Measurements from ENCODE around the gene NFE2.
"Not testable (repeated sequence)": the region's sequence is repeated elsewhere in the genome, so short reads cannot be mapped to it uniquely, and the experiment has no call there.

Gene NFE2

DNA sequence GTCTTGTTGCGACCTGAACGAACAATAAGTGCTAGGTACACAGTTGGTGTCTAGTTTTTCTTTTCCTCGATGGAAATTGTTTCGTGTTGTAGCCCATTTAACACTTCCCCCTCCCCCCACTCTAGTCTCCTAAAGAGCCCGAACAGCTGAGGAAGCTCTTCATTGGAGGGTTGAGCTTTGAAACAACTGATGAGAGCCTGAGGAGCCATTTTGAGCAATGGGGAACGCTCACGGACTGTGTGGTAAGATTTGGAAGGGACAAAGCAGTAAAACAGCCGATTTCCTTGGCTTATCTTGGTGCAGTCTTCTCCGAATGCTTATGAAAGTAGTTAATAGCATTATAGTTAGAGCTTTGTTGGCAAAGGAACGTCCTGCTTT is 19.6 kb downstream of the NFE2 start:
- not testable (repeated sequence) for DNase-seq

DNA sequence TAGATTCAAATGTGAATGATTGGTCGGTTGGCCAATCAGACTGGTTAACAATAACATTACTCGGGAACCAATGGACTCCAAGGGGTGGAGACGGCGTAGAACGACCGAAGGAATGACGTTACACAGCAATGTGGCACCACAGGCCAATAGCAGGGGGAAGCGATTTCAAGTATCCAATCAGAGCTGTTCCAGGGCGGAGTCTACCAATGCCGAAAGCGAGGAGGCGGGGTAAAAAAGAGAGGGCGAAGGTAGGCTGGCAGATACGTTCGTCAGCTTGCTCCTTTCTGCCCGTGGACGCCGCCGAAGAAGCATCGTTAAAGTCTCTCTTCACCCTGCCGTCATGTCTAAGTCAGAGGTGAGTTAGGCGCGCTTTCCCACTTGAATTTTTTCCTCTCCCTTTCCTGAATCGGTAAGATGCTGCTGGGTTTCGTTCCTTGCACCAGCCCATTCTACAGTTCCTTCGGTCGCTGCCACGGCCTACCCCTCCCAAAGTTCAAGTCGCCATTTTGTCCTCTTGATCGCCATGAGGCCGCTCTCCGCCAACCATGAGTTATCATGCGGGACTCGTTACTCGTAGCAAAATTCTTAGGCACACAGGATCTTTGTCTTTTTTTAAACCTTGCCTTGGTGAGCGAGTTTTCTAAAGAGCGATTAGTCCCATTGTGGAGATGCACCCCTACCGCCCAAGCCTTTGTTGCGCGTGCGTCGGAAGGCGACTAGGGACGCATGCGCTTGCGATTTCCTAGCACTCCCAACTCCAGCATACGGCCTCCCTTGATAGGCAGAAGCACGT is 20.2 kb downstream of the NFE2 start, which contains the start of gene HNRNPA1:
TSS of gene HNRNPA1 (plus strand) at position 259 of the 793 bp plus-strand sequence. CDS start at position 341, 82 bp downstream.
- peak; percentile 100 for DNase-seq

DNA sequence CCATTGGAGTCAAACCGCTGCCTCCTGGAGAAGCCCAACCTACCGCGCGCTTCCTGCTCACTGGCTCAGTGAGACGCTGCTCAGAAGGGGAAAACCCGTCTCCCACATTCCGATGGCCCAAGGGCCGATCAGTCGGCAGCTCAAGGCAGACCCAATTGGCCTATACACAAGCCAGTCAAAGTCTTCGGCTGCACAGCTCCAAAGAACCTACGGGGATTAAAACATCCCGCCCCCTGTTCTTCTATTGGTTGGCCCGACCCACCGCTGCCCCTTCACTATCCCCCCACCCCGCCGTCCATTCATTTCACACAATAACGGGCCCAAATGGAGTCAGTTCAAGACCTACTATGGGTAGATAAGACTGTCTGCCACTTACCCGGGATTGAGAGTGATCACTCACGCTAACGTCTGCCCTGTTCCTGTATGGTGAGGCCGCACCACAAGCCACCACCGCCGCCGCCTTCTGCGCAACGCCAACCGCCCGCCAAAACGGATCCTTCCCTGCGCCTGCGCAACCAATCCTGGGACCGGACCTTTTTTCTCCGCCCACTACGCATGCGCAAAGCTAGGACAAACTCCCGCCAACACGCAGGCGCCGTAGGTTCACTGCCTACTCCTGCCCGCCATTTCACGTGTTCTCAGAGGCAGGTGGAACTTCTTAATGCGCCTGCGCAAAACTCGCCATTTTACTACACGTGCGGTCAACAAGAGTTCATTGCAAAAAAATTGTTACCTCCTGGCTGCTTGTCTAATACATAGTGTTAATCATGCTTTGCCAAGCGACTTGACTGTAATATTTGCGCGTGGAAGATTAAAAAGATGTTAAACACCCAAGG is 21.0 kb downstream of the NFE2 start, which contains the start of gene CBX5:
TSS of gene CBX5 (minus strand) at position 491 of the 836 bp plus-strand sequence. CDS start 22,472 bp downstream, outside the sequence.
- DNase-seq: peak; percentile 100

DNA sequence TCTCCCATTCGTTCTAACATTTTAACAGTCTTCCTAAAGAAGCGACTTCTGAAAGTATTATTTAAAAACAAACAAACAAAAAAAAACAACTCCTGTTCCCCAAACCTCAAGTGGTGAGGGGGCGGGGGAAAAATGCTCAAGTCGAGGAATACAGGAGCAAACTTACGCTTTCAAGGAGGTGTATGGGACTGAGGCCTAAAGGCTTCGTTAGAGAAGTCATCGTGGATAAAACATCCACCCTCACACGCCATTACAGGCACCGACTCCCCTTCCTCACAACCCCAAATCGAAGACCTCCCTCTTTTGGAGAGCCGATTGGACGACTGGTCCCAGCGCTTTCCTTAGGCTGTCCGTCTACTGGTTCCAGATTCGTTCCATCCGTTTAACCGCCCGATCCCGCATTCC is 21.6 kb downstream of the NFE2 start:
- DNase-seq: no peak

DNA sequence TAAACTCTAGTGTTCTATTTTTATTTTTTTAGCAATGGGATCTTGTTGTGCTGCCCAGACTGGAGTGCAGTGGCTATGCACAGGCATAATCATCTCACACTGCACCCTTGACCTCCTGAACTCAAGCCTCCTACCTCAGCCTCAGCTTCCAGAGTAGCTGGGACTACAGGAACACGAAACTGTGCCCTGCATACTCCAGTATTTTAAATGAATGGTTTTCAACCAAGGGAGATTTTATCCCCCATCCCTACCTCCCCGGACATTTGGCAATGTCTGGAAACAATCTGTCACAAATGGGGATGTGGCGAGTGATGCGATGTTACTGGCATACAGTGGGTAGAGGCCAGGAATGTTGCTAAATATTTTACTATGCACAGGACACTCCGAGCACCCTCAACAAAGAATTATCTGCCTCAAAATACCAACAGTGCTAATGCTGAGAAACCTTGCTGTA is 23.0 kb downstream of the NFE2 start:
- peak; percentile 23 for DNase-seq

DNA sequence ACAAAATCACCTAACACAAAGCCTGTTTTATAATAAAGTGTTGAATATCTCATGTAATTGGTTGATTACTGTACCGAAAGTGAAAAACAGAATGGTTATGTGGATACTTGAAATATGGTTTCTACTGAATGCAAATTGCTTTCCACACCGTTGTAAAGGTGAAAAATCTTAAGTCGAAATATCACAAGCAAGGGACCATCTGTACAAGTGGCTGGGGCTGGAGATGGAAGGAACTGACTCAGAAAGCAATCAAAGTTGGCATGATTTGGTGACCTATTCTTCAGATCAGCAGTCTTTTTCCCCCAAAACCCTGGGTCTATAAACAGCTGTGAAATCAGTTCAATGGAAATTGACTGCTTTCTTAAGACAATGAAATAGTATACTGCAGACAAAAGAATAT is 24.4 kb downstream of the NFE2 start:
- DNase-seq: no peak

DNA sequence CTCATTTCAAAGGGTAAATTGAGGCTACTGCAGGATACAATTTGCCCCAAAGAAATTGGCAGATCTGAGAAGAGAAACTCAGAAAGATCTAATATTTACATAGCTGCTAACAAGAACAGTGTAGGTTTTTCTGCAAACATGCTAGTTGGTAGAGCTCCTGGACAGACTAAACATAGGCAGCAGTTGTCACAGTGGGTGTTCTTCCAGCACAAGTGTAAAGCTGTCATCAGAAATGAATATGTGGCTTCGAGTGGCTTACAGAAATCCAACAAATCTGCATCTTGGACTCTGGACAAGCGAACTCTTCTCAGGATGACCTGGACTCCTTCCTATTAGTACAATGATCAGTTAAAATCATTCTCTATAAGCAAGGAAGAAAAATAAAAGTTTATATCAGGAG is 26.8 kb downstream of the NFE2 start:
- DNase-seq: no peak

DNA sequence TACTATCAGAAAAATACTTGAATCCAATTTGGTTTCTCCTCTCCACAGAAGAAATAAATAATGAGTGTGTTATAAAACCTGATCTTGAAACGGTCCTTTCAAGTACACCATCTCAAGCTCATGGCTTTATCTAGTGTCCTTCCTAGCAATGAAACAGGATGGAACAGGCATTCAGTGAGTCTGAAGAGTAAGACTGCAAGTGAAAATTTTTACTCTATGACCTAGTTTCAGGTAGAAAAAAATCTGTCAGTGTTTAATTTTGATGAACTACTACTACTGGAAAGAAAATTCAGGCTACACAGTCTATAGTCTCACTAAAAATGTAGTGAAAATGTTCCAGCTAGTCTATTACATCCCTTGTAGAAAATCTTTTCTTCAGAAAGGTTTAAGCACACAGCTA is 28.6 kb downstream of the NFE2 start:
- no peak for DNase-seq

DNA sequence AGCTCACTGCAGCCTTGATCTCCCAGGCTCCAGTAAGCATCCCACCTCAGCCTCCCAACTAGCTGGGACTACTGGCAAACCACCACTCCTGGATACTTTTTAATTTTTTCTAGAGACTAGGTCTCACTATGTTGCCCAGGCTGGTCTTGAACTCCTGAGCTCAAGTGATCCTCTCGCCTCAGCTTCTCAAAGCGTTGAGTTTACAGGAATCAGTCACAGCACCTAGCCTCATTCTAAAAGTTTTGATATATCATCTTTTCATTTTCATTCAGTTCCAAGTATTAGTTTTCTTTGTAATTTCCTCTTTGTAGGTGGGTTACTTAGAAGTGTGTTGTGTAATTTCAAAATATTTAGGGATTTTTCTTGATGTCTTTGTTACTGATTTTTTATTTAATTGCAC is 30.5 kb downstream of the NFE2 start:
- DNase-seq: no peak

DNA sequence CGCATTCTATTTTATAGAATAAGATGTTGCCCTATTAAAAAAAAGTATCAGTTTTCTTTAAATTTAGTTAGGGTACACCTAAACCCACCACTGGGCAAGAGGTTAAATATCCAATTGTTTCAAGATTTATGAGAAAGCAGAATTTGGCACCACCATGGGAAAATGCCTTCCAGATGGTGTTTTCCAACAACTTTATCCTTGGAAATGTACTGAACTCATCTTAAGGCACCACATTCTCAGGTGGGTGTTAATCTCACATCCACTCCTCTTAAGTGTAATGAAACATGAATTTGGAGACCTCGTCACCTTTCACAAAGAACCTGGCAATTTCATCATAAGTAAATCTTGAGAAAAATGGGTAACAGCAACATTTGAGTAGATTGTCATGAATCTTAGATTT is 34.0 kb downstream of the NFE2 start:
- no peak for DNase-seq

DNA sequence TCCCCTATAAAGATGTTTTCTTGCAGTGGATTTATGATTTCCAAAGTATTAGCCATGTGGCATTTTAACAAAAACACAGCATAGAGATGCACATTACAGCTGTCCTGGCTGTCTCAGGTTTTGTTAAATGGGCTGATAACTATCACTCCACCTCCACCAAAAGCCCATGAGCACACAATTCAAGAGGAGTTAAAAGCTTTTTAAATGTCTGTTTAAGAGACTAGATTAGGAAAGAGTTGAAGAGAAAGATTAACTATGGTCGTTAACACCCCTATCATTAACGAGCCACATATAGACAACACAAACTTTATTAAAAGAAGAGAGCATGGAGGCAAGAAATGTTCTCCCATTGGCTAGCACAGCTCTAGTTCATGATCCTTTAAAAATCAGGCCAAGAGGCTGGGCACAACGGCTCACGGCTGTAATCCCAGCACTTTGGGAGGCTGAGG is 35.4 kb downstream of the NFE2 start:
- no peak for DNase-seq

DNA sequence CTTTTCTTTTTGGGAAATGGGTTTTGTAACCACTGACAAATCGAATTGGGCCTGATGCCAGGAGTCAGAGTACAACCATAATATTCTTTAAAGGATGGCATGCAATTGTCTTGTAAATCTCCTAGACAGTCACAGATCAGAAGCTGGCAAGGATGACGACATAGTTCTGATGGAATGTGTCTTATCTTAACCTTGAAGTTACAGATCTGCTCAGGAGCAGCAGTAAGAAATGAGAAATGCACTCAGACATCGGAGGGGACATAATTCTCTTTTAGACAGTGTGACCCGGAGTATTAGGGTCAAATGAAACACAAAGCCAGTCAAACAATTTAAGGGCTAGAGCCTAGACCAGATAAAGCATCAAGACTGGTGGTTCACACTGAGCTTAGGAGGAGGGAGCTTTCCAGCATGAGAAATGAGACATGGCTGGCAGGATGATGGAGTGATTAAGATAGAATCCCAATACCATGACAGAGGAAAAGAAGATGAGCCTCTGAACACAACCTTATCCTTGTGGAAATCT is 38.4 kb downstream of the NFE2 start:
- DNase-seq: peak; percentile 95

DNA sequence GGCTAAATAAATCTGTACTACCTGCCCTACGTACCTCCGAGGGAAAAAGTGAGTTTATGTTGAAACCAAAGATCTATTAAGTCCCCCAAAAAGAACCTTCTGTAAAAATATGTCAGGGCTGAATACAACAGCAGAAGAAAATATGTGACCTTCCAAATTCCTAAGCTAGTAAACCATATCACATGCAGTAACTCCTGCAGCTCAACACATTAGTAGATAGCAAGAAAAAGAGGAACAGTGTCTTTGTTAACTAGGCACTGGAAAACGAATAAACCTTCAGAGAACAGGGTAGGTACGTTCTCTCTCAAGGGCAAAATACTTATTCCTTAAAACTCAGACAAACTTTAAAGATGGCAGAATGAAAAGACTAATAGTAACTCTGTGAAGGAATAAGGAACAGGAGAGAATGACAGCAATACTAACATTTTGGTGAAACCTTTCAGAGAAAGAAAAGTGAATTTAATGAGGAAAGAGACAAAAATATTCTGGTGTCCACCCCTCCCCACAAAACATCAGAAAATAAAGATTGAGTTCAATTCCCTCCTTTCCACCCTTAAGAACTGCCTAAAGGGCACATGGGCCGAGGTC is 38.9 kb downstream of the NFE2 start:
- peak; percentile 81 for DNase-seq

DNA sequence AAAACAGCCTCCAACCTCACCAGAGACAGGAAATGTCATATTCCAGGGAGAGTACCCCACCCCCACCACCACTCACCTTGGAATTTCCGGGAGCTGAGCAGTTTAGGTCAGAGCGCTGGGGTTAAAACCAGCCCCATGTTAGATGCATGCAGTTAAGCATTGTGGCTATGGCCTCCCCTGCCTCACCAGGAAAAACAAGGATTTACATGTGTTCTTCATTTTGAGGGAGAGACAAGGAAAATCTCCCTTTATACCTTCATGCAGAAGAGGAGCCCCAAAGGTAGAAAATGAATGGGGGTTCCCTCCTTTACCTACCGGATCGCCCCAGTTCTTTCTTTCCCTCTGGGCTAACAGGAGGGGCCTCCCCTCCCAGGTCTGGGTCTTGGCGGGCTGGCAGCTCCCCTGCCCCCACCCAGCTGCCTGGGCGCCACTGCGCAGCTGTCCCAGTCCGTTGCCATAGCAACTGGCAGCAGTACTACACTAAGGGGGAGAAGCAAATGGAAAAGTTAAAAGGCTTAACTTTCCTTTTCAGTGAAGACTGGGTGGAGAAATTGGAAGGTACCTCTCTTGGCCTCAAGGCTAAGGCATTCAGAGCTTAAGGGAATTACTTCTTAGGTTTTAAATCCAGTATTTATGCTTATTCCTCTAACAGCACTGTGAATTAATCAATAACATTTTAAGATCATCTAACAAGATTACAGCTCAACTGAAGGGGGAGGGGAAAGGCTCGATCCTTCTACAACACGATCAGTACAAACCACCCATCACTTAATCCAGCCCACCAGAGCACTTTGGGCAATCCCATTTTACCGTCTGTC is 41.4 kb downstream of the NFE2 start:
- DNase-seq: peak; percentile 81

DNA sequence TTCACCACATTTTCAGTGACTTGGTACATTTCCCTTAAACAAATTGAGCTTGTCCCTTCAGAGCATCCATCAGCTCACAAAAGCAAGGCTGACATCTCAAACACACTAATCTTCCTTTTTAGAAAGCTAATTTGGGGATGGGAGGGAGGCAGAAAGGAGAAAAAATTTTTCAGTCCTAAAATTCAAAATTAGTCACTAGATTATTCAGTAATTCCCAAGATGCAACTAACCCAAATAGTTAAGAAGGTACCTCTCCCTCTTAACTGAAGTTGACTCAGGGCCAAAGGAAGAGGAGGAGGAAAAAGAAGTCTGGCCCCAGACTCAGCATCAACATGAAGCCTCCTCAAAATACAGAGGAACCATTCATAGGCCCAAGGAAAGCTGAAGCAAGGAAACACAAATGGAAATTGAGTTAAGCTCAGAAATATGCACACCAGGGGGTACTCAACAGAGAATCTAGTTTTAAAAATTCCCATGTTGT is 42.6 kb downstream of the NFE2 start:
- DNase-seq: peak; percentile 58

DNA sequence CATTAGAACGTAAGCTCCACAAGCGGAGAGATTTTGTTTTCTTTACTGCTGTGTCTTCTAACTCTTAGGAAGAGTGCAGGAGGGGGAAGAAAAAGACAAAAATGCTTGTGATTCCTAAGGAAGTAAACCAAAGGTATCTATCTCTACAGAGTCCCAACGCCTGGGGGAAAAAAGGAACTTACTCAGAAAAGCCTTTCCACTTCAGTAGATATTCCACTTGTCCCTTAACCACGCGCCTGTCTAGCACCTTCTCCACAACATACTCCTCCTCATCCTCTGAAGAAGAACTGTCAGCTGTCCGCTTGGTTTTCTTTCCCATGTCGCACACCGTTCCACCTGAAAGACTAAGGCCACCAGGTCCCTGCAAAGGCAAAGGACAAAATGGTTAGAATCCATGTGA is 43.5 kb downstream of the NFE2 start:
- DNase-seq: no peak

DNA sequence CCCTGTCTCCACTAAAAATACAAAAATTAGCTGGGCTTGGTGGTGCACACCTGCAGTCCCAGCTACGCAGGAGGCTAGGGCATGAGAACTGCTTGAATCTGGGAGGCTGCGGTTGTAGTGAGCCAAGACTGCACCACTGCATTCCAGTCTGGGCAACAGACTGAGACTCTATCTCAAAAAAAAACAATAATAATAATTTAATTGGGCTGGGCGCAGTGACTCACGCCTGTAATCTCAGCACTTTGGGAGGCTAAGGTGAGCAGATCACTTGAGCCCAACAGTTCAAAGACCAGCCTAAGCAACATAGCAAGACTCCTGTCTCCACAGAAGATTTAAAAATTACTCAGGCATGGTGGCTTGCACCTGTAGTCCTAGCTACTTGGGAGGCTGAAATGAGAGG is 47.6 kb downstream of the NFE2 start:
- no peak for DNase-seq

DNA sequence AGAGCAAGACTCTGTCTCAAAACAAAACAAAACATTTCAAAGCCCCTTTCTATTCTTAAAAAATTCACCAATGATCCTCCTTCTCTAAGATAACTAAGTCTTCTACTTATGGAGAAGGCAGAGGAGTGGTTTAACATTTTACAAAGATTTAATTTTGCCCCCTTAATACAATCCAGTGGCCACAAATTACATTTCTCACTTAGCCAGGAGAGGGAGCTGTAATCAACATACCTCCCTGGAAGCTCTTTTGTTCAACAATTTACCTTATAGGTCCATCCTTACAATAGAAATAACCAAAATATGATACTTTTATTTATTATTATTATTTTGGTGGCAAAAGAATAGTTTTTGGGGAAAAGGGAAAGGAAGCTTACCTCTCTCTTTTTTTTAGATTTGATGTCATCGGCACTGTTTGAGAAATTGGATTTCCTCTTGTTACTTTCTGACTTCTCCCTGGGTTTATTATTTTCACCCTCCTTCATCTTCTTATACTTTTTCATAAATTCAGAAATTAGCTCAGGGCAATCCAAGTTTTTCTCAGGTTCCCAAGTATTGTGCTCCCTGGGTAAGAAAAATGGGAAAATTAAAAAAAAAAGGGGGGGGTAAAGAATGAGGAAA is 49.0 kb downstream of the NFE2 start:
- peak; percentile 66 for DNase-seq

DNA sequence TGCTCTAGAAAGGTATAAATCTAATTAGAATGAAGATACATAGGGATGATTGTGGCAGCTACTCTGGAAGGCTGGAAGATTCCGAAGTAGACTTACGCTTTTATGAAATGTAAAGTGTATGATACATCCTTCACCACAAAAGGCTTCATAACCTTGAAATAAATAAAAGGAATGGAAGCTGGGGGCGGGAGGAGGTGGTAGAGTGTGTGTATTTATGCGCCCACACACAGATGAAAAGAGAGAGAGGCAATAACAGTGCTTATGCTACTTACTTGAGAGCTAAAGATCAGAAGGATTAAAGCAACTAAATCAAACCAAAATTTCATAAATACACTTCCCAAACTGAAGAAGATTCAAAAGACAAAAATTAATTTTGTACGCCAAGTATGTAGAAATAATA is 51.3 kb downstream of the NFE2 start:
- DNase-seq: no peak

DNA sequence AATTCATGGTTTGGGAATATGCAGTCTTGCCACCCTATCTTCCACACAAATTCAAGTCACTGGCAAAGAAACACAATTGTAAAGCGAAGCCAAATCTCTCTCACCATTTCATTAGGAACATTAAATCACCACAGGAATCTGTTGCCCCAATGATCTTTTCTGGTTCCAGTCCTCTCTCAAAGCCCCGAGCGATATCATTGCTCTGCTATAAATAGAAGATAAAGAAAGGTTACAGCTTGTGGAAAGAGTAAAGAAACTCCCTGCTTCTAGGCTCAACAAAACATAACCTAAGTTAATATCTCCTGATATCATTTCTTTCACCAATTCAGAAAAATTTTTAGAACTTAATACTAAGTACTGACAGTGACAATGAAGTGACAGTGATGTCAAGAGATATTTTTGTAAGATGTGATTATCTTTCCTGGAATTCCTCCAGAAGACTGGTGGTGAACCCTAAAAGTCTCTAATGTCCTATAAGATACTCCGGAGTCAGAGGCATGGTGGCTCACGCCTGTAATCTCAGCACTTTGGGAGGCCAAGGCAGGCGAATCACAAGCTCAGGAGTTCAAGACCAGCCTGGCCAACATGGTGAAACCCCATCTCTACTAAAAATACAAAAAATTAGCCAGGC is 54.7 kb downstream of the NFE2 start:
- DNase-seq: no peak
